ENCODE results near the gene ATP8B3.
A peak's percentile ranks its signal among the peaks of the same experiment; 100 is the strongest.

ATP8B3 gene

GRCh38 chr19:1816530-1817298, 4.6 kb upstream of the ATP8B3 start:
- no peak for DNase-seq (ENCODE audit: low spot score)

- DNase-seq (ENCODE audit: low spot score), result no peak
Observed at GRCh38 chr19:1815605-1816529, 3.8 kb upstream of the ATP8B3 start.

GRCh38 chr19:1814833-1815604, 2.9 kb upstream of the ATP8B3 start:
- DNase-seq (ENCODE audit: low spot score), result no peak

- DNase-seq (ENCODE audit: low spot score), result no peak
Observed at GRCh38 chr19:1814391-1814790, 2.3 kb upstream of the ATP8B3 start.

GRCh38 chr19:1813192-1814182, 1.4 kb upstream of the ATP8B3 start:
- DNase-seq (ENCODE audit: low spot score), result no peak

GRCh38 chr19:1812426-1813191, 533 bp upstream of the ATP8B3 start:
- peak; percentile 90 for DNase-seq (ENCODE audit: low spot score)

- no peak for DNase-seq (ENCODE audit: low spot score)
Observed at GRCh38 chr19:1811472-1811894, 593 bp downstream of the ATP8B3 start.

GRCh38 chr19:1810439-1811160, 1.5 kb downstream of the ATP8B3 start:
- no peak for DNase-seq (ENCODE audit: low spot score)

- no peak for DNase-seq (ENCODE audit: low spot score)
Observed at GRCh38 chr19:1809678-1810077, 2.4 kb downstream of the ATP8B3 start.

- DNase-seq (ENCODE audit: low spot score), result no peak
Observed at GRCh38 chr19:1808395-1808731, 3.7 kb downstream of the ATP8B3 start.

- DNase-seq (ENCODE audit: low spot score), result no peak
Observed at GRCh38 chr19:1807695-1808394, 4.2 kb downstream of the ATP8B3 start.

- DNase-seq (ENCODE audit: low spot score), result no peak
Observed at GRCh38 chr19:1807030-1807694, 4.9 kb downstream of the ATP8B3 start.

GRCh38 chr19:1806184-1807029, 5.7 kb downstream of the ATP8B3 start:
- no peak for DNase-seq (ENCODE audit: low spot score)

- no peak for DNase-seq (ENCODE audit: low spot score)
Observed at GRCh38 chr19:1805401-1806183, 6.5 kb downstream of the ATP8B3 start.

- DNase-seq (ENCODE audit: low spot score), result no peak
Observed at GRCh38 chr19:1804858-1805257, 7.2 kb downstream of the ATP8B3 start.

- no peak for DNase-seq (ENCODE audit: low spot score)
Observed at GRCh38 chr19:1799695-1800342, 12.3 kb downstream of the ATP8B3 start.
